Stimulated activated CD4-positive, alpha-beta T cell treated with anti-CD3 and anti-CD28 coated beads, Interleukin-2, amount 100 ng/mL, for 24 hours (primary cell): ENCODE results near the gene ZNF354C.
A peak's percentile ranks its signal among the peaks of the same experiment; 100 is the strongest.
"Not testable (repeated sequence)": the region's sequence is repeated elsewhere in the genome, so short reads cannot be mapped to it uniquely, and the experiment has no call there.

Experiments
- DNase-seq, 2 donors: peaks; one replicate each; pipeline ENCODE4 v3.0.0-alpha.2; 2020

The ZNF354C gene

DNA sequence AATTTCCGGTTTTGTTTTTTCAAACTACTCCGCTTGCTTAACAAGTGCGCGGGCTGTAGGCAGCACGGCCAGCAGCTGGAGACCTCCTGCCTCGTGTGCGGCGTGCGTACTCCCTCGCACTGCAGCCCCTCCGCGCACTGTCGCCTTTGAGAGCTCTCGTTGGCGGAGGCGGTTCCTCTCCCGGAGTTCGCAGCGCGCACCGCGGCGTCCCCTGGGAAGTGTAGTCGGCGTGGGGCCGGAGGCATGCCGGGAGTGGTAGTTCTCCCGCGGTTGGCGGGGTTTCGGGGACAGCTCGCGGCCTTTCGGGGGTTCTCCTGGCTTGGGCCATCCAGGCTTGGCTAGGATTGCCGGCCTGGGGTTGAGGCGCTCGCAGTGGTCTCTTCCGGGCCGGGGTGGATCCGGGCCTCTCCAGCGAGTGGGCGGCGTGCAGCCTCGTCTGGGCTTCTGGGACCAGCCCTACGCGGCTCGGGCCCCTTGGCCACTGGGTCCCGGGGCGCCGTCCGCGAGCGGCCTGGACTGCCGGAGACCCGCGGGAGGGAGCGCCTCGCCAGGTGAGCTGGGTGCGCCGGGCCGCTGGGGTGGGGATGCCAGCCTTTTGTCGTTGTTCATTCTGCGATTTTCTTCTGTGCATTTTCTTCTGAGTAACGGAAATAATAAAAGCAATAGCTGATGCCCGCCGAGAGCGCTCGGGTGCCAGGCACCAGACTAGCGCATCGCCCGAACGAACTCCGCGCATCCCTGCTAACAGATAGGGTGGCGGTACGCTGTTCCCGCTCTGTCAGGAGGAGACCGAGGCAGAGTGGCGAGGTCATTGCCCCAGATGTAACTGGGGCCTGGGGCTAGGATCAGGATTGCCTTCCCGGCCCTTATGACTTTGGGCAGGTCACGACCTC lies at the start of gene ZNF354C:
ZNF354C (plus strand) TSS at position 258 of the 893 bp plus-strand sequence. CDS start 1,696 bp downstream, outside the sequence.
- peak; percentile 86 to 88 for DNase-seq

DNA sequence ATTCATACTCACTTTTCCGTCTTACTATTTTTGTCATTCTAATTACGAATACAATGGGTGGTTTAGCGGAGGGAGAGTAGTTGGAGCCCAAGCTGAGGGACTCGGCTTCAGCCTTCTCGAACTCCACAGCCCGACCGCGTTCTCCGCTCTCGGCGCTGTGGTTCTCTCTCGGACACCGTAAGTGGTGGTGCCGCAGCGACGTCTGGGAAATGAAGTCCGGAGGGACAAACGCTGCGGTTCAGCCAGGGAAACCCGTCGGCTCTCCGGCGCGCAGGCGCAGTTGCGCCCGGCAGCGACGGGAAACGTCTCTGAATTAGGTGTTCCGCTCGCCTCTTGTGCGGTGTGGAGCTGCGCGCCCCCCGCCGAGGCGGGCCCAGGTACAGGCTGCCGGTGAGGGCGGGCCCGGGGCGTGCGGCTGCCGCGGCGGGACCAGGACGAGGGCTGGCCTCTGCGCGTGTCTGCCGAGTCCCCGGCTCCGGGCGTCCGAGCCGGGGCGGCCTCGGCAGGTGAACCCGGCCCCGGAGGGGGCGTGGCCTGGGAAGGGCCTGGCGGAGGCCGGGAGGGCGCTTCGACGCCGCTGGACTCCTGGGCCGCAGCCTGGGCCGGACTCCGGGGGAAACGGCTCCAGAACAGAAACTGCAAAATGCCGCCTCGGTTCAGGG lies 36.5 kb upstream of the ZNF354C start, which contains the start of gene ZNF879:
ZNF879 (plus strand) TSS at position 277 of the 662 bp plus-strand sequence. CDS start 1,201 bp downstream, outside the sequence.
- DNase-seq = peak; percentile 90 to 92

DNA sequence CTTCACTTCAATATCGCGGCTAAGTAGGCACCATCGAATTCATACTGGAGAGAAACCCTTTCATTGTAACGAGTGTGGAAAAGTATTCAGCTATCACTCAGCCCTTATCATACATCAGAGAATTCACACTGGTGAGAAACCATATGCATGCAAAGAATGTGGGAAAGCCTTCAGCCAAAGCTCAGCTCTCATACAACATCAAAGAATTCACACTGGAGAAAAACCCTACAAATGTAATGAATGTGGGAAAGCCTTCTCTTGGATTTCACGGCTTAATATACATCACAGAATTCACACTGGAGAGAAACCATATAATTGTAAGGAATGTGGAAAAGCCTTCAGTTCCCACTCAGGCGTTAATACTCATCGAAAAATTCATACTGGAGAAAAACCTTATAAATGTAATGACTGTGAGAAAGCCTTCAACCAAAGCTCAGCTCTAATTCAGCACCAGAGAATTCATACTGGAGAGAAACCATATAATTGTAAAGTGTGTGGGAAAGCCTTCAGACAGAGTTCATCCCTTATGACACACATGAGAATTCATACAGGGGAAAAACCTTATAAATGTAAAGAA lies 27.1 kb upstream of the ZNF354C start:
- no peak for DNase-seq

GRCh38 chr5:179044765-179045164 lies 15.4 kb upstream of the ZNF354C start:
- DNase-seq = no peak

- DNase-seq = no peak
Observed at GRCh38 chr5:179051784-179052183, 8.4 kb upstream of the ZNF354C start.

DNA sequence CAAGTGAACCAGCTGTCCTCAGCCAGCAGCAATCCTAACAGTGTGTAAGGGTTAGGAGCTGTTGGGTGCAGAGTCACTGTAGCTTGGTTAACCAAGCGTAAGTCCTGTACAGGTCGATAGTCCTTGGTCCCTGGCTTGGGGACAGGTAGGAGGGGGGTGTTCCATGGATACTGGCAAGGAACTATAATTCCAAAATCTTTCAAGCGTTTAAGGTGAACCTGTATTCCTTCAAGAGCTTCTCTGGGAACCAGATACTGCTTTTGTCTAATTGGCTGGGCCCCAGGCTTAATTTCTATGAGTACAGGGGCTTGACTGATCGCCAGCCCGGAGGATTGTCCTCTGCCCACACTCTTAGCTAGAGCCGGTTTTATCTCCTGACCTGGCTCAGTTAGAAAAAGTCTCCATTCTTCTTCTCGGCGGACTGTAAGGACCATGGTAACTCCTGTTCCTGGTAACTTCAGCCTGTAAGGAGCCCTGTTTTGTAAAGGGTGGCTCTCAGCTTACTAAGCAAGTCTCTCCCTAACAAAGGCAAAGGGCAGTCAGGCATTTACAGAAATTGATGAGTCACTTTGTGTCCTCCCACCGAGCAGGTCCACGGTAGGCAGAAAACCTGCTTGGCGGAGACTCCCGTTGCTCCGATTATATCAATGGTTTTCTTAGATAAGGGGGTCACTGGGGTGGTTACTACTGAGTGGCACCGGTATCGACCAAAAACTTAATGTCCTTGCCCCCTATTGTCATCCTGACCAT lies 6.0 kb upstream of the ZNF354C start:
- no peak for DNase-seq

DNA sequence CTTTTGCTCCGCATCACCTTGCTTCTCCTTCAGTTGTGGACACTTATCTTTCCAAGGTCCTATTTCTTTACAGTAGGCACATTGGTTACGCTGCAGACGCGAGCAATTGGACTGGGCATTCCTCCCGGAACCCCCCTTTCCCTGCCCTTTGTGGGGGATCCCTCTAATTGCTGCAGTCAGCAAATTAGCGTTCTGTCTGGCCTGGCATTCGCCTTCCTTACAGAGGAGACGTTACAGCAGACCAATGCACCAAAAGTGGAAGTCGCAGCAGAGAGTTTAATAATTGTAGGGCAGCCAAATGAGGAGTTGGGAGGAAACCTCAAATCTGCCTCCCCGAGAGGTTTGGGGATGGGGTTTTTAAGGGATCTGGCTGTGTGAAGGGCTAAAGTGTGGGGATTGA lies 5.3 kb upstream of the ZNF354C start:
- DNase-seq = no peak

DNA sequence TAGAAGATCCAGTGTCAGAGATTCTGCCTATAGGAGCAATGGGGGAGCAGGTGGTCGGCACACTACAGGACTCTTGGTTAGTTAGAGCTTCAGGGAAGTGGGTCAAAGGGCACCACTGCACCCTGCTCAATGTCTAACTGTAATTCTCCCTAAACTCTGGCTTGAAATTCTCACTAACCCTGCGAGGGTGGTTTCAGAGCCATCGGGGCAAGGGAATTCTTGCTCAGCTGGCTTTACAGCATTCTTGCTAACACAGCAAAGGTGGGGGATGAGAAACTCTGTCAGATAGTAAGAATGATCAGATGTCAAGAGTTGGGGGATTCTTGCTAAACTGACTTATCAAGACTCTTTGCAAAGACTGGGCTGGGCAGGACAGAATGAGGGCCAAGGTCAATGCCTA lies 4.7 kb upstream of the ZNF354C start:
- DNase-seq = no peak

- DNase-seq = no peak
Observed at GRCh38 chr5:179055841-179056240, 4.3 kb upstream of the ZNF354C start.

DNA sequence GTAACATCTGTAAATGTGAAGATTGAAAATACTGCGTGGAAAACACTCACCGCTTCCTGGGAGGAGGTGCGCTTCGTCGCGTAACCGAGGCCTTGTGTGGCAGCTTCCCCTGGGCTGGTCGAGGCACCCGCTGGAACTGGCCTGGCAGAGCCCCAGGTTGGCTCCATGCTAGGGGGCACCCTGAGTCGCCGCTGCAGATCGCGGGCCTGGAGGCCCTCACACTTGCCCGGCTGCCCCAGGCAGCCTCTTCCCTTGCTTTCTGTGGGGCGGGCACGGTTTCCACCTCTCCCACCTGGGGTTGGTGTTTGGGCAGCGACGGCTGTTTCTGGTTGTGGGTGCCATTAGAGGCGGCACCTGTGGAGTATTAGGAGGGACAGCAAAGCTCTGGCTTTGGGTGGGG lies 852 bp downstream of the ZNF354C start:
- DNase-seq = peak in 1 of 2 donors; percentile 2

GRCh38 chr5:179065703-179066102 lies 5.5 kb downstream of the ZNF354C start:
- DNase-seq = no peak

- DNase-seq = no peak
Observed at GRCh38 chr5:179079165-179079987, 19.2 kb downstream of the ZNF354C start.

DNA sequence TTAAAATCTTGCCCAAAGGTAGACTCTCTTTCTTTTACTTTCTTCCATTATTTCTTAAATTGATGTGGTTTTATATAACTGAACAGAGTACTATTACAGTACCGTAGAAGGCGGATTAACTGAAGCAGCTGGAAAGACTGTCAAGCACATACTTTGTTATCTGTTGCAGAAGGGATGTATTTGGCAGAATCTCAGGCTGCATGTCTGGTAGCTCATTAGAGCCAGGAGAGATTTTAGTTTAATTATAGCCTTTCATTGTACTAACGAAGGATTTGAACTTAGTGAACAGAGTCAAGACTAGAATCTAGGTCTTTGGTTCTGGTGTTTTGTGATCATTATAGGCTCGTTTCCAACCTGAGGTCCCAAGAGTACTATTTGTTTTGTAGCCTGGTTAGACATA lies 20.6 kb downstream of the ZNF354C start:
- DNase-seq = no peak

GRCh38 chr5:179089502-179089901 lies 29.3 kb downstream of the ZNF354C start:
- DNase-seq = no peak

GRCh38 chr5:179101282-179101681 lies 41.1 kb downstream of the ZNF354C start:
- DNase-seq = not testable (repeated sequence)

DNA sequence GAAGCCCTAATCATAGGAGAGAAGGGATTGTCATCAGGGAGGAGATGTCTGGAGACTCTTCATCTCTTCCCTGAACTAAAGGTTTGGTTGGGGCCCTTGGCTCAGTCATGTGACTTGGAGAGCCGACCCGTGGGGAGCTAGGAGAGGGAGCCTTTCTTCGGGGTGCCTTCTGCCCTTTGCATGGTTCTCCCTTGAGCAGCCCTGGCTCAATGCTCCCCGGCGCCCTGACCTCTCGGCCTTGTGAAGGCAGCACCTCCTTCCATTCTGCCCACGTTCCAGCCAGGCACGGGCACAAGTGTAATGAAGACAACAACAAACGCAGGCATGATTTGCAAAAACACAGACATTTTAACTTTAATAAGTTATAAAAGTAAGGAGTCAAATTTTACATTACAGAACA lies 50.4 kb downstream of the ZNF354C start:
- no peak for DNase-seq

DNA sequence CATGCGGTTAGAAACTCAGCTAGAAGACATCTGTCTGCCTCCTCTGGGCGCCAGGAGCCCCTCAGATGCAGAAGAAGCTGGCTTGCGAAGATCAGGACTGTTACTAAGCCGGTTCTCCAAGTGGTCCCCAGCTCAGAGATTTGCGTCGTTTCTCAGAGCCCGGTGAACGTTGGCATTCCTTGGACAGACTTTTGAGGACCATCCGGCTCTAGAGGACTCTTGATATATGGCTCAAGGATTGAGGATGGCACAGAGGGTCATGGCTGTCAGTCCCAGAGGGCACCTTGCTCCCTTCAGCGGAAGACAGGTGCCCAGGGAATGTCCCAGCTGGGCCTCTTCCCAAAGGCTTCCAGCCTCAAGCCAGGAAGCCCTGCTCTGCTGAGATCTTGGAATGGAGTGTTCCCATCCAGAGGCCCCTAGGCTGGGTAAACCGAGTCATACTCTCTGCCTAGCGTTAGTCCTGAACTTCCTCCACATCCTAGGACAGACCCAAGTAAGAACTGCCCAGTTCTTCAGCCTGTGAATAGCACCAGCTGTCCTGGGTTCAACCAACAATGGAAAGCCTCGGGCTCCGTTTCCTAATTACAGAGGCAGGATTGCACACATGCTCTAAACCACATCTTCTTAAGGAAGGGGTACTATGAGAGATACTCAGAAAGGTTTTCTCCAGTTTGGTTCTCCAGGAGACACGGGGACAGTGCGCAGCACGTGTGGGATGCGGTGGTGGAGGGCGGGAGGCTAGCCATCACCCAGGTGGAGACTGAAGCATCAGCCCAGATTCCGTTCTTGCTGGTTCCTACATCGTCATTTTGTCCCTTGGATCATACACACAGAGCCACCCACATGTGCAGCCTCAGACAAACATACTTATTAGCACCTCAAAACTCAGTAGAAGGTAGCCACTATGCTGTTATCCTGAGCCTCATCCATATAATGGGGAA lies 51.4 kb downstream of the ZNF354C start:
- DNase-seq = no peak

GRCh38 chr5:179112469-179113142 lies 52.4 kb downstream of the ZNF354C start:
- DNase-seq = no peak

GRCh38 chr5:179113143-179113530 lies 53.0 kb downstream of the ZNF354C start:
- DNase-seq = no peak

DNA sequence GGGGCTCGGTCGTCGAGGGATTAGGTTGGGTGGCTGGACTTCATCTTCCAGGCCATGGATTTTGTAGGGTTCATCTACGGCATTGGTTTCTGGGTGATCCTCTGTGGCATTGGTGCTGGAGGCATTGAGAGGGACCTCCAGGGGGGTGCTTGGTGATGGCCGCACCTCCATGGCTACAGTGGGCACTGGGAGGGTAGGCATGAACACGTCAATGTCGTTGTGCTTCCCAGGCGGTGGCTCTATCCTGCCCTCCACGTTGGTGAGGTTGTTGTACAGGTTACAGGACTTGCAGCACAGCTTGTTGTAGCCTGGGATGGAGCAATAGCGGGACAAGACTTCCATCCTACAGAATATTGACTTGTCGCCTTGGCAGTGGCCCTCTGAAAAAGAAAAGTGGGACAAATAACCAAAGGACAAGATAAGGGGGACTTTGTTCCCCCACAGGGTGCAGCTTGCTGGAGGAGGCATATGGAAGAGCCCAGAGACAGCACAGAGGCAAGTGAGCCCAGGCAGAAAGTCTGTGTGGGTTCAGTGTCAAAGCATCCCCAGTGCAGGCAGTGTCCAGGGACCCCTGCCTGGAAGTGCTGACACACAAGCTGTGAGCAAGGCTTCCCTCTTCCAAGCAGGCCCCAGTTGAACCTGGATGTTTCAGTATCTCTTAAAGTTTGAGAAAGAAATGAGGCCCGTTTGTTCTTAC lies 53.9 kb downstream of the ZNF354C start:
- DNase-seq = no peak
